ENCODE results near the gene SCN2B.

DNA sequence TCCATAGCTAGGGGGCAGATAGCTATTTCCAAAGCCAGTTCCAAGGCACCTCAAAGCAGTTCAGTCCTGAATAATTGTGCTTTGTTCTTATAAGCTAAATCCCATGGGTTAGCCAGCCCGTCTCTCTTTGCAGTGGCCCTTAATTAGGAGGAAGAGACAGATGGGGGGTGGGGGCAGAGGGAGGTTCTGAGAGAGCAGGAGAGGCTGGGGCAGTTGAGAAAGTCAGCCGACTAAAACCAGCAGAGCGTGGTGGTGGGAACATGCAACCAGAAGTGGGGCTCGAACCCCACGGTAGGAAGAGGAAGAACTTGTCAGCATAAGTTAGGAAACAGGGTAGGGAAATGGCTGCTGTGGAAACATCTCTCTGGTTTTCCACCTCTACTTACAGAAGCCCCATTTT, 12.9 kb downstream of the SCN2B start:
- TF ChIP-seq, protein P1, sequence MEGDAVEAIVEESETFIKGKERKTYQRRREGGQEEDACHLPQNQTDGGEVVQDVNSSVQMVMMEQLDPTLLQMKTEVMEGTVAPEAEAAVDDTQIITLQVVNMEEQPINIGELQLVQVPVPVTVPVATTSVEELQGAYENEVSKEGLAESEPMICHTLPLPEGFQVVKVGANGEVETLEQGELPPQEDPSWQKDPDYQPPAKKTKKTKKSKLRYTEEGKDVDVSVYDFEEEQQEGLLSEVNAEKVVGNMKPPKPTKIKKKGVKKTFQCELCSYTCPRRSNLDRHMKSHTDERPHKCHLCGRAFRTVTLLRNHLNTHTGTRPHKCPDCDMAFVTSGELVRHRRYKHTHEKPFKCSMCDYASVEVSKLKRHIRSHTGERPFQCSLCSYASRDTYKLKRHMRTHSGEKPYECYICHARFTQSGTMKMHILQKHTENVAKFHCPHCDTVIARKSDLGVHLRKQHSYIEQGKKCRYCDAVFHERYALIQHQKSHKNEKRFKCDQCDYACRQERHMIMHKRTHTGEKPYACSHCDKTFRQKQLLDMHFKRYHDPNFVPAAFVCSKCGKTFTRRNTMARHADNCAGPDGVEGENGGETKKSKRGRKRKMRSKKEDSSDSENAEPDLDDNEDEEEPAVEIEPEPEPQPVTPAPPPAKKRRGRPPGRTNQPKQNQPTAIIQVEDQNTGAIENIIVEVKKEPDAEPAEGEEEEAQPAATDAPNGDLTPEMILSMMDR (conservative IDR thresholded peaks at IDR 0.05 in 1 of 2, IDR thresholded peaks at IDR 0.05 in 1 of 2; ENCODE audit: low read depth in 1 of 2, low read length in 2 of 2): no peak
- TF ChIP-seq EZH2 (IDR thresholded peaks at IDR 0.05; ENCODE audit: low read length, missing control alignments): no peak

Measured in fibroblast of lung (primary cell).